K562 (cell line): Measurements from ENCODE around the gene FDX2. TPM values are rescaled to one million over a fixed set of nuclear protein-coding genes. Genes with fewer than 3 reads are reported as not detected.

ENCODE experiments used
- HIVEP1 ChIP-seq: fragments of 250-450 bp; sonication (Bioruptor Pico); IDR thresholded peaks from 2 replicates; pipeline ENCODE4 v1.4.0; 2020; ENCODE audit warnings: mild to moderate bottlenecking
- HNRNPH1 ChIP-seq: fragments of 200-400 bp; formaldehyde crosslinking; optimal IDR thresholded peaks from 2 replicates; pipeline ENCODE3; 2017; ENCODE audit warnings: low read depth, mild to moderate bottlenecking, low read length, moderate library complexity
- ILK ChIP-seq: fragments of 450-650 bp; IDR thresholded peaks from 2 replicates; pipeline ENCODE4 v1.6.1; 2016; ENCODE audit warnings: missing genetic modification characterization, low read depth, mild to moderate bottlenecking, missing compliant biosample characterization, moderate library complexity, borderline replicate concordance
- MAZ ChIP-seq, 2 experiments: fragments of 450-650 bp in 1 of 2; sonication (generic) in 1 of 2; formaldehyde crosslinking; IDR thresholded peaks in 1 of 2; conservative IDR thresholded peaks in 1 of 2; 2 replicates each; pipeline versions ENCODE4 v1.4.0 to v1.5.0; 2020; ENCODE audit warnings: mild to moderate bottlenecking in 1 of 2, missing genetic modification reagents in 1 of 2
- XRCC5 ChIP-seq: fragments of 200-400 bp; formaldehyde crosslinking; IDR thresholded peaks from 2 replicates; pipeline ENCODE4 v1.6.1; 2017; ENCODE audit warnings: low read depth, mild to moderate bottlenecking, low read length
- polyA plus RNA-seq, 8 experiments: library from polyadenylated mRNA; depleted of rRNA in 4 of 8; stranded (reverse) in 5 of 8; unstranded in 3 of 8; fragments of >200 nt; fragmentation: Nextera tagmentation in 2 of 8; fragmentation: Illumina TruSeq in 1 of 8; extraction: Ambion mirVana in 2 of 8; extraction: Trizol in 1 of 8; gene quantifications; 2 replicates each; pipeline versions ENCODE4 v1.2.1 to v1.2.3, GENCODE V29; 2011 to 2014; ENCODE audit warnings: inconsistent platforms in 1 of 8, missing spikeins in 1 of 8
- total RNA-seq, 7 experiments: library from RNA; depleted of rRNA in 6 of 7; stranded (reverse); fragments of >200 nt in 6 of 7; fragmentation: Illumina TruSeq in 2 of 7; extraction: Trizol in 2 of 7; gene quantifications; 2 replicates each; pipeline versions ENCODE4 v1.2.1 to v1.2.3, GENCODE V29; 2011 to 2021; ENCODE audit warnings: low replicate concordance in 1 of 7
- TF ChIP-seq, protein P1 (sequence below): fragments of 200-400 bp; formaldehyde crosslinking; IDR thresholded peaks from 2 replicates; pipeline ENCODE4 v1.6.1; 2017; ENCODE audit warnings: mild to moderate bottlenecking, low read depth, low read length, moderate library complexity
- TF ChIP-seq, protein P2 (sequence below), 2 experiments: fragments of 450-650 bp; IDR thresholded peaks; 2 replicates each; pipeline ENCODE4 v1.6.1; 2016
- TF ChIP-seq, protein P3 (sequence below): fragments of 200-800 bp; sonication (Bioruptor generic); IDR thresholded peaks from 2 replicates; pipeline ENCODE4 v1.6.1; 2017; ENCODE audit warnings: missing genetic modification characterization, missing compliant biosample characterization
- TF ChIP-seq, protein P4 (sequence below): fragments of 450-650 bp; IDR thresholded peaks from 2 replicates; pipeline ENCODE4 v1.6.1; 2016; ENCODE audit warnings: antibody characterized with exemption
- TF ChIP-seq, protein P5 (sequence below): sonication (generic); formaldehyde crosslinking; IDR thresholded peaks from 2 replicates; pipeline ENCODE4 v1.8.1; 2023; ENCODE audit warnings: missing genetic modification reagents, mild to moderate bottlenecking, borderline replicate concordance
- TF ChIP-seq, protein P6 (sequence below): sonication (generic); formaldehyde crosslinking; IDR thresholded peaks from 2 replicates; pipeline ENCODE4 v1.8.1; 2023; ENCODE audit warnings: mild to moderate bottlenecking, missing genetic modification reagents

Gene FDX2
- total and polyA plus RNA-seq, 9 of the 15 experiments (the other 6 are each of a cell fraction or from before 2014, with no cell fraction given), result 2.5 to 49.8 (median 29.7) TPM

DNA sequence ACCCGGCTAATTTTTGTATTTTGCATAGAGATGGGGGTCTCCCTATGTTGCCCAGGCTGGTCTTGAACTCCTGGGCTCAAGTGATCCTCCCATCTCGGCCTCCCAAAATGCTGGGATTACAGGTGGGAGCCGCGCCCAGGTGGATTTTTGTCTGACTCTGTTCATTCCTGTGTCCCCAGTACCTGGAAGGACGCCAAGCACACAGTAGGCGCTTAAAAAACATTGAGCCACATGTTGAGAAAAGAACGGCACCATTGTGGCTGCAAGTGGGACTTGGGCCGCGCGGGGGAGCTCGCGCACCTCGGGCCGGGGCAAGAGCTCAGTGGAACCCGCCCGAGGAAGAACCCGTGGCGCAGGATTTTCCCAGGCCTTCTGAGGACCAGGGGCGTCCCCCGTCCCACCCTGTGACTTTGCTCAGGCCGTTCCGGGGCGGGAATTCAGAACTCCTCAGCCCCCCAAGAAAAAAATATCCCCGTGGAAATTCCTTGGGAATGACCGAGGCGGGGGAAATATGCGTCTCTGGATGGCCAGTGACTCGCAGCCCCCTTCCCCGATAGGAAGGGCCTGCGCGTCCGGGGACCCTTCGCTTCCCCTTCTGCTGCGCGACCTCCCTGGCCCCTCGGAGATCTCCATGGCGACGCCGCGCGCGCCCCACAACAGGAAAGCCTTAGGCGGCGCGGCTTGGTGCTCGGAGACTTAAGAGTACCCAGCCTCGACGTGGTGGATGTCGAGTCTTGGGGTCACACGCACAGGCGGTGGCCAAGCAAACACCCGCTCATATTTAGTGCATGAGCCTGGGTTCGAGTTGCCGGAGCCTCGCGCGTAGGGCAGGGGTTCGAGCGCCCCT, 46.3 kb downstream of the FDX2 start (continued):
- TF ChIP-seq, protein P1, sequence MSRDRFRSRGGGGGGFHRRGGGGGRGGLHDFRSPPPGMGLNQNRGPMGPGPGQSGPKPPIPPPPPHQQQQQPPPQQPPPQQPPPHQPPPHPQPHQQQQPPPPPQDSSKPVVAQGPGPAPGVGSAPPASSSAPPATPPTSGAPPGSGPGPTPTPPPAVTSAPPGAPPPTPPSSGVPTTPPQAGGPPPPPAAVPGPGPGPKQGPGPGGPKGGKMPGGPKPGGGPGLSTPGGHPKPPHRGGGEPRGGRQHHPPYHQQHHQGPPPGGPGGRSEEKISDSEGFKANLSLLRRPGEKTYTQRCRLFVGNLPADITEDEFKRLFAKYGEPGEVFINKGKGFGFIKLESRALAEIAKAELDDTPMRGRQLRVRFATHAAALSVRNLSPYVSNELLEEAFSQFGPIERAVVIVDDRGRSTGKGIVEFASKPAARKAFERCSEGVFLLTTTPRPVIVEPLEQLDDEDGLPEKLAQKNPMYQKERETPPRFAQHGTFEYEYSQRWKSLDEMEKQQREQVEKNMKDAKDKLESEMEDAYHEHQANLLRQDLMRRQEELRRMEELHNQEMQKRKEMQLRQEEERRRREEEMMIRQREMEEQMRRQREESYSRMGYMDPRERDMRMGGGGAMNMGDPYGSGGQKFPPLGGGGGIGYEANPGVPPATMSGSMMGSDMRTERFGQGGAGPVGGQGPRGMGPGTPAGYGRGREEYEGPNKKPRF, result no peak
- TF ChIP-seq, protein P2, sequence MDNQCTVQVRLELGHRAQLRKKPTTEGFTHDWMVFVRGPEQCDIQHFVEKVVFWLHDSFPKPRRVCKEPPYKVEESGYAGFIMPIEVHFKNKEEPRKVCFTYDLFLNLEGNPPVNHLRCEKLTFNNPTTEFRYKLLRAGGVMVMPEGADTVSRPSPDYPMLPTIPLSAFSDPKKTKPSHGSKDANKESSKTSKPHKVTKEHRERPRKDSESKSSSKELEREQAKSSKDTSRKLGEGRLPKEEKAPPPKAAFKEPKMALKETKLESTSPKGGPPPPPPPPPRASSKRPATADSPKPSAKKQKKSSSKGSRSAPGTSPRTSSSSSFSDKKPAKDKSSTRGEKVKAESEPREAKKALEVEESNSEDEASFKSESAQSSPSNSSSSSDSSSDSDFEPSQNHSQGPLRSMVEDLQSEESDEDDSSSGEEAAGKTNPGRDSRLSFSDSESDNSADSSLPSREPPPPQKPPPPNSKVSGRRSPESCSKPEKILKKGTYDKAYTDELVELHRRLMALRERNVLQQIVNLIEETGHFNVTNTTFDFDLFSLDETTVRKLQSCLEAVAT (IDR thresholded peaks at IDR 0.05), result no peak; a peak in 1 of 4 replicates
- TF ChIP-seq XRCC5, result peak; percentile 74; the same call in 1 of the 2 replicates
- TF ChIP-seq, protein P3, sequence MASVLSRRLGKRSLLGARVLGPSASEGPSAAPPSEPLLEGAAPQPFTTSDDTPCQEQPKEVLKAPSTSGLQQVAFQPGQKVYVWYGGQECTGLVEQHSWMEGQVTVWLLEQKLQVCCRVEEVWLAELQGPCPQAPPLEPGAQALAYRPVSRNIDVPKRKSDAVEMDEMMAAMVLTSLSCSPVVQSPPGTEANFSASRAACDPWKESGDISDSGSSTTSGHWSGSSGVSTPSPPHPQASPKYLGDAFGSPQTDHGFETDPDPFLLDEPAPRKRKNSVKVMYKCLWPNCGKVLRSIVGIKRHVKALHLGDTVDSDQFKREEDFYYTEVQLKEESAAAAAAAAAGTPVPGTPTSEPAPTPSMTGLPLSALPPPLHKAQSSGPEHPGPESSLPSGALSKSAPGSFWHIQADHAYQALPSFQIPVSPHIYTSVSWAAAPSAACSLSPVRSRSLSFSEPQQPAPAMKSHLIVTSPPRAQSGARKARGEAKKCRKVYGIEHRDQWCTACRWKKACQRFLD (CRISPR knock-in tag), result no peak
- TF ChIP-seq, protein P4, sequence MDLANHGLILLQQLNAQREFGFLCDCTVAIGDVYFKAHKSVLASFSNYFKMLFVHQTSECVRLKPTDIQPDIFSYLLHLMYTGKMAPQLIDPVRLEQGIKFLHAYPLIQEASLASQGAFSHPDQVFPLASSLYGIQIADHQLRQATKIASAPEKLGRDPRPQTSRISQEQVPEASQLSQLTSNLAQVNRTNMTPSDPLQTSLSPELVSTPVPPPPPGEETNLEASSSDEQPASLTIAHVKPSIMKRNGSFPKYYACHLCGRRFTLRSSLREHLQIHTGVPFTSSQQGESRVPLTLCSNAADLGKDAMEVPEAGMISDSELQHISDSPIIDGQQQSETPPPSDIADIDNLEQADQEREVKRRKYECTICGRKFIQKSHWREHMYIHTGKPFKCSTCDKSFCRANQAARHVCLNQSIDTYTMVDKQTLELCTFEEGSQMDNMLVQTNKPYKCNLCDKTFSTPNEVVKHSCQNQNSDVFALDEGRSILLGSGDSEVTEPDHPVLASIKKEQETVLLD, result peak; percentile 22; the same call in 1 of the 2 replicates
- TF ChIP-seq, protein P5, sequence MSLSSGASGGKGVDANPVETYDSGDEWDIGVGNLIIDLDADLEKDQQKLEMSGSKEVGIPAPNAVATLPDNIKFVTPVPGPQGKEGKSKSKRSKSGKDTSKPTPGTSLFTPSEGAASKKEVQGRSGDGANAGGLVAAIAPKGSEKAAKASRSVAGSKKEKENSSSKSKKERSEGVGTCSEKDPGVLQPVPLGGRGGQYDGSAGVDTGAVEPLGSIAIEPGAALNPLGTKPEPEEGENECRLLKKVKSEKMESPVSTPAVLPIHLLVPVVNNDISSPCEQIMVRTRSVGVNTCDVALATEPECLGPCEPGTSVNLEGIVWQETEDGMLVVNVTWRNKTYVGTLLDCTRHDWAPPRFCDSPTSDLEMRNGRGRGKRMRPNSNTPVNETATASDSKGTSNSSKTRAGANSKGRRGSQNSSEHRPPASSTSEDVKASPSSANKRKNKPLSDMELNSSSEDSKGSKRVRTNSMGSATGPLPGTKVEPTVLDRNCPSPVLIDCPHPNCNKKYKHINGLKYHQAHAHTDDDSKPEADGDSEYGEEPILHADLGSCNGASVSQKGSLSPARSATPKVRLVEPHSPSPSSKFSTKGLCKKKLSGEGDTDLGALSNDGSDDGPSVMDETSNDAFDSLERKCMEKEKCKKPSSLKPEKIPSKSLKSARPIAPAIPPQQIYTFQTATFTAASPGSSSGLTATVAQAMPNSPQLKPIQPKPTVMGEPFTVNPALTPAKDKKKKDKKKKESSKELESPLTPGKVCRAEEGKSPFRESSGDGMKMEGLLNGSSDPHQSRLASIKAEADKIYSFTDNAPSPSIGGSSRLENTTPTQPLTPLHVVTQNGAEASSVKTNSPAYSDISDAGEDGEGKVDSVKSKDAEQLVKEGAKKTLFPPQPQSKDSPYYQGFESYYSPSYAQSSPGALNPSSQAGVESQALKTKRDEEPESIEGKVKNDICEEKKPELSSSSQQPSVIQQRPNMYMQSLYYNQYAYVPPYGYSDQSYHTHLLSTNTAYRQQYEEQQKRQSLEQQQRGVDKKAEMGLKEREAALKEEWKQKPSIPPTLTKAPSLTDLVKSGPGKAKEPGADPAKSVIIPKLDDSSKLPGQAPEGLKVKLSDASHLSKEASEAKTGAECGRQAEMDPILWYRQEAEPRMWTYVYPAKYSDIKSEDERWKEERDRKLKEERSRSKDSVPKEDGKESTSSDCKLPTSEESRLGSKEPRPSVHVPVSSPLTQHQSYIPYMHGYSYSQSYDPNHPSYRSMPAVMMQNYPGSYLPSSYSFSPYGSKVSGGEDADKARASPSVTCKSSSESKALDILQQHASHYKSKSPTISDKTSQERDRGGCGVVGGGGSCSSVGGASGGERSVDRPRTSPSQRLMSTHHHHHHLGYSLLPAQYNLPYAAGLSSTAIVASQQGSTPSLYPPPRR (CRISPR knock-in tag), result no peak
- TF ChIP-seq, protein P6, sequence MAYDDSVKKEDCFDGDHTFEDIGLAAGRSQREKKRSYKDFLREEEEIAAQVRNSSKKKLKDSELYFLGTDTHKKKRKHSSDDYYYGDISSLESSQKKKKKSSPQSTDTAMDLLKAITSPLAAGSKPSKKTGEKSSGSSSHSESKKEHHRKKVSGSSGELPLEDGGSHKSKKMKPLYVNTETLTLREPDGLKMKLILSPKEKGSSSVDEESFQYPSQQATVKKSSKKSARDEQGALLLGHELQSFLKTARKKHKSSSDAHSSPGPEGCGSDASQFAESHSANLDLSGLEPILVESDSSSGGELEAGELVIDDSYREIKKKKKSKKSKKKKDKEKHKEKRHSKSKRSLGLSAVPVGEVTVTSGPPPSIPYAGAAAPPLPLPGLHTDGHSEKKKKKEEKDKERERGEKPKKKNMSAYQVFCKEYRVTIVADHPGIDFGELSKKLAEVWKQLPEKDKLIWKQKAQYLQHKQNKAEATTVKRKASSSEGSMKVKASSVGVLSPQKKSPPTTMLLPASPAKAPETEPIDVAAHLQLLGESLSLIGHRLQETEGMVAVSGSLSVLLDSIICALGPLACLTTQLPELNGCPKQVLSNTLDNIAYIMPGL, result 0 out of 2 replicates have a peak, but pooled peaks have one; percentile 40
- no peak for TF ChIP-seq ILK (tag)
- TF ChIP-seq MAZ (CRISPR knock-in tag; conservative IDR thresholded peaks at IDR 0.05 in 1 of 2, IDR thresholded peaks at IDR 0.05 in 1 of 2), result peak in 1 of 2 experiments; percentile 60; a peak in 2 of 4 replicates
- TF ChIP-seq HIVEP1 (CRISPR knock-in tag), result no peak
- no peak for TF ChIP-seq HNRNPH1
